Stimulated activated naive B cell treated with anti-CD40 and anti-IgM and Interleukin-4, amounts not matched to agents 10 μg/mL and 1 μg/mL and 100 μg/mL, for 72 hours (primary cell): ENCODE measurements around the gene CUL5.

Source experiments
- ATAC-seq, 2 donors: fragments of 150-1000 bp; cut with Tn5 transposase; replicated peaks; 2 replicates each; pipeline ENCODE4 v1.10.0; 2021; ENCODE audit warnings: moderate library complexity in 1 of 2
- DNase-seq: peaks from one replicate; pipeline ENCODE4 v3.0.0; 2021
- H3K27ac Mint-ChIP-seq: one replicate; pipeline ENCODE4 v1.8.0; 2022; ENCODE audit warnings: mild to moderate bottlenecking, mixed read lengths
- H3K27me3 Mint-ChIP-seq, 2 donors: one replicate each; pipeline ENCODE4 v1.8.0; 2022; ENCODE audit warnings: mixed read lengths in 2 of 2
- H3K36me3 Mint-ChIP-seq, 2 donors: one replicate each; pipeline ENCODE4 v1.8.0; 2022; ENCODE audit warnings: mixed read lengths in 2 of 2, mild to moderate bottlenecking in 1 of 2
- H3K4me1 Mint-ChIP-seq, 2 donors: one replicate each; pipeline ENCODE4 v1.8.0; 2022; ENCODE audit warnings: mixed read lengths in 2 of 2, mild to moderate bottlenecking in 1 of 2
- H3K4me3 Mint-ChIP-seq, 2 donors: one replicate each; pipeline ENCODE4 v1.8.0; 2022; ENCODE audit warnings: mild to moderate bottlenecking in 2 of 2, mixed read lengths in 2 of 2, moderate library complexity in 1 of 2
- H3K9me3 Mint-ChIP-seq, 2 donors: one replicate each; pipeline ENCODE4 v1.8.0; 2022; ENCODE audit warnings: mixed read lengths in 2 of 2, mild to moderate bottlenecking in 1 of 2

CUL5 gene

DNA sequence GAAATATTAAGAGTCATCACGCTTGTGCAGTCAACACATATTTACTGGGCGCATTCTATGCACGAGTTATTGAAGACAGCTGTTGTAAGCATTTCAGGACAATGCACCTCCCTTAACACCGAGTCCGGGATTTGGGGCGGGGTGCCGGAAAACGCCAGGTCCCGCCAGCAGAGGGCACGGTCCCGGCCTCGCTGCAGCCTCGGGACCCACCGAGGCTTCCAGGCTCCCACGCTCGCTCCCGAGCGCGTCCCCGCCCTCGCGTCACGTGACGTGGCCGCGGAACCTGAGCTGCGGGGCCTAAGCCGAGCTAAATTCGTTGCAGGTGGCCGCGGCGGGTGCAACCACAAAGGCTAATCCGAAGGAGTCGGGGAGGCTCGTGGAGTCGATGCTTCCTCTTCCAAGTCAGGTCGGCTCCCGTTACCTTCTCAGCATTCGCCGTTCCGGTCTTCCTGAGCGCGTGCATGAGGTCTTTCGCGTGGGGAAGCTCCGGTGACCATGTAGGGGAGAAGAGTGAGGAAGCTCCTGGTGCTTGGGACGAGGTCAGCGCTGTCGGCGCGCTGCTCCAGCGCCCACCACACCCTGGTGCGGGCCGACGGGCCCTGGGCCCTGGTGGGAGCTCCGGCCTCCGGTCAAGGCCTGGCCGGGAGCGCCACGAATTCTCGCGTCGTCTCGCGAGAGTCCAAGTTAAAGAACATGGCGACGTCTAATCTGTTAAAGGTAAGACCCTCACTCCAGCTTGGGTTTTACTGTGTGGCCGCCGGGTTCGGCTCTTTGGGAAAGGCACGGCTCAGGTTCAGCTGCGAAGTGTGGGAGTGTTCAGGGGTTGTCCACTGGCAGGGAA lies at the start of gene CUL5:
Gene CUL5, plus strand, starts transcription at position 243 of the 841 bp plus-strand sequence. Its CDS starts 451 bp downstream, at position 694.
- no peaks in the 10 kb centered on the region for H3K9me3 Mint-ChIP-seq
- no peaks in the 10 kb centered on the region for H3K27me3 Mint-ChIP-seq
- peaks cover 3 to 6% of the 10 kb centered on the region in 2 donors for H3K36me3 Mint-ChIP-seq
- H3K4me3 Mint-ChIP-seq: peak within 1 kb of the TSS; percentile 98 to 99
- H3K27ac Mint-ChIP-seq: peak within 1 kb of the TSS; percentile 99
- peak; percentile 89 to 93 for ATAC-seq
- peak; percentile 89 for DNase-seq
- peaks cover 2 to 6% of the 10 kb centered on the region in 2 donors for H3K4me1 Mint-ChIP-seq

DNA sequence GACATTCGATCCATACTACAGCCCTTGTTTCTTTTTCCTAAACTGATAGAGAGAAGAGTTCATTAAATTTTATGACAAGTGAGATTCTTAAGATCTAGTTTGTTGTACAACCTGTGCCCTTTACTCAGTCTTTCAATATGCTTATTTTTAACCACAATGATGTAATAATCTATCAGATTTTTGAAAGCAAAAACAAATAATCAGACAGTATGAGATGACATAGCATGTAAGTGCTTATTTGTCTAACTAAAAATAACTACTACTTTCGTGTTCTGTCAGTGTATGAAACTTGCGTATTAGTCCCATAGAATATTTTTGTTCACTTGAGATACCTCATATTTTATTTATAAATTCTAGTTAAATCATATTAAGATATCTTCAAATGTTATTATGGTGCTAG lies 47.2 kb upstream of the CUL5 start:
- H3K36me3 Mint-ChIP-seq: no peaks in the 10 kb centered on the region
- DNase-seq (no peak), ATAC-seq (no peak)
- H3K27ac Mint-ChIP-seq: no peak overlapping the region
- no peaks in the 10 kb centered on the region for H3K27me3 Mint-ChIP-seq
- peaks cover 6% of the 10 kb centered on the region in 2 donors for H3K4me1 Mint-ChIP-seq
- no peaks in the 10 kb centered on the region for H3K9me3 Mint-ChIP-seq
- H3K4me3 Mint-ChIP-seq: no peak overlapping the region

DNA sequence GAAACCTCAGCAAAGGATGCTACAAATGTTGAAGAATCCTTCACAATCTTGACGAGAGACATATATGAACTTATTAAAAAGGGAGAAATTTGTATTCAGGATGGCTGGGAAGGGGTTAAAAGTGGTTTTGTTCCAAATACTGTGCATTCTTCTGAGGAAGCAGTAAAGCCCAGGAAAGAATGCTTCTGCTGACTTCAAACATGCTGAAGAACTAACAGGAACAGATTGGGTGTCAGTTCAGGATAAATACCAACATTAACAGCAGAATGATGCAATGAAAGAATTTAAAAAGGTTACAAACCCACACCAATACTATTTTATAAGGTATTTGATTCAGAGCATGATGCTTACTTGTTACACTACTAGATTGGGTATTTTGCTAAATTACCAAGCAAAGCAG lies 46.5 kb upstream of the CUL5 start:
- Mint-ChIP-seq H3K27ac (no peak overlapping the region), H3K36me3 (no peaks in the 10 kb centered on the region), H3K4me3 (no peak overlapping the region), H3K27me3 (no peaks in the 10 kb centered on the region), H3K4me1 (no peaks in the 10 kb centered on the region), H3K9me3 (no peaks in the 10 kb centered on the region)
- no peak for ATAC-seq
- DNase-seq: no peak

DNA sequence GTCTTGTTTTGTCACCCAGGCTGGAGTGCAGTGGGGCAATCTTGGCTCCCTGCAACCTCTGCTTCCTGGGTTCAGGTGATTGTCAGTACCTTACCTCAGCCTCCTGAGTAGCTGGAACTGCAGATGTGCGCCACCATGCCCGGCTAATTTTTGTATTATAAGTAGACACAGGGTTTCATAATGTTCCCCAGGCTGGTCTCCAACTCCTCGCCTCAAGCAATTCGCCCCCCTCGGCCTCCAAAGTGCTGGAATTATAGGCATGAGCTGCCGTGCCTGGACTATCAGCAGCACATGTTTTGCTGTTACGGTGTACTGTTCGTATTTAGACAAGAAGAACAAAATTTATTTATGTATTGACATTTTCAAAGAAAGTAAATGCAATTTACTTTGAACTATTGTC lies 45.6 kb upstream of the CUL5 start:
- no peaks in the 10 kb centered on the region for H3K27me3 Mint-ChIP-seq

DNA sequence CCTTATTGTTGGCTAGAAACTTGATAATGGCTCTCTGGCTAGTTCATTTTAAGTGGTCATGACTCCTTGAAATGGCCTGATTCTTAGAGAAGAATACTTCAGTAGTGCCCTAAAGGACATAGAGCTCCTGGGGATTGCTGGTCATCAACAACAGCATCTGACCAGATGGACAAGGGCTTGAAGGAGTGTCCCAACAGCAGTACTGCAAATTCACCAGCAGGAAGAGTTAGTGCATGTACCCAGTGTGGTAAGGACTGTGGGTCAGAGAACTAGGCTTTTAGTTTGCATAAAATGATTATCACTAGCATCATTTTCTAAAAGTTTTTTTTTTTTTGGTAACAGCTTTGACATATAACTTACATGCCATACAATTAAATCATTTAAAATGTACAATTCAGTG lies 39.5 kb upstream of the CUL5 start:
- ATAC-seq: no peak
- Mint-ChIP-seq H3K27me3 (no peaks in the 10 kb centered on the region), H3K4me1 (no peaks in the 10 kb centered on the region), H3K36me3 (no peaks in the 10 kb centered on the region), H3K9me3 (no peaks in the 10 kb centered on the region), H3K4me3 (no peak overlapping the region), H3K27ac (no peak overlapping the region)
- no peak for DNase-seq

More for the DNA sequence above, 45.6 kb upstream of the CUL5 start:
- H3K4me3 Mint-ChIP-seq: no peak overlapping the region
- no peaks in the 10 kb centered on the region for H3K4me1 Mint-ChIP-seq
- H3K36me3 Mint-ChIP-seq: no peaks in the 10 kb centered on the region
- H3K27ac Mint-ChIP-seq: no peak overlapping the region
- no peaks in the 10 kb centered on the region for H3K9me3 Mint-ChIP-seq
- DNase-seq (no peak), ATAC-seq (no peak)

DNA sequence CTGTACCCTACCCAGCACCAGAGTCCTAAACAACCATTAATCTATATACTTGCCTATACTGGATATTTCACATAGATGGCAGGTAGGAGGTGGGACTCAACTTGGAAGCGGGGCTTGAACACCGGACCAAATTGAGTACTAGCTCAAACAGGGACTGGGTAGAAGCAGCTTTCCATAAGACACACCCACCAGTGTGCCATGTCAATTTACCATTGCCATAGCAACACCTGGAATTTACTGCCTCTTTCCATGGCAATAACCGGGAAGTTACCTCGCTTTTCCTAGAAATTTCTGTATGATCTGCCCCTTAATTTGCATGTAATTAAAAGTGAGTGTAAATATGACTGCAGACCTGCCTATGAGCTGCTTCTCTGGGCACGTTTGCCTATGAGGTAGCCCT lies 38.6 kb upstream of the CUL5 start:
- peaks cover 0 to 3% of the 10 kb centered on the region in 2 donors for H3K27me3 Mint-ChIP-seq
- no peaks in the 10 kb centered on the region for H3K36me3 Mint-ChIP-seq
- H3K4me3 Mint-ChIP-seq: no peak overlapping the region
- H3K9me3 Mint-ChIP-seq: no peaks in the 10 kb centered on the region
- H3K4me1 Mint-ChIP-seq: no peaks in the 10 kb centered on the region
- no peak overlapping the region for H3K27ac Mint-ChIP-seq
- DNase-seq (no peak), ATAC-seq (no peak)

DNA sequence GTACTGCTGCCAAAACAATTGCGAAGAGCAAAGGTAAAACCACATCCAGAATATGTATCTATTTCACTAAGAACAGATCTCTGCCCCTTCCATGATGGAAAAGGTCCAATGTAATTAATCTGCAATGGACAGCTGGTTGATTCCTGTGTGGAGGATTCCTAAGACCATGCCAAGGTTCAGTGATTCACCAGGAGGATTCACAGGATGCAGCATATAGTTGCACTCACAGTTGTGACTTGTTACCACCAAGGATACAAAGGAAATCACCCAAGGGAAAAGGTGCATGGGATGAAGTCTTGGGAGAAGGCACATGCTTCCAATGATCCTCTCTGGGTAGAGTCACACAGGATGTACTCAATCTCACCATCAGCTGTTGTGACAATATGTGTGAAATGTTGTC lies 35.1 kb upstream of the CUL5 start:
- H3K9me3 Mint-ChIP-seq: no peaks in the 10 kb centered on the region
- H3K4me3 Mint-ChIP-seq: no peak overlapping the region
- peaks cover 0 to 13% of the 10 kb centered on the region in 2 donors for H3K27me3 Mint-ChIP-seq
- H3K27ac Mint-ChIP-seq: no peak overlapping the region
- H3K36me3 Mint-ChIP-seq: no peaks in the 10 kb centered on the region
- DNase-seq (no peak), ATAC-seq (no peak)
- no peaks in the 10 kb centered on the region for H3K4me1 Mint-ChIP-seq

DNA sequence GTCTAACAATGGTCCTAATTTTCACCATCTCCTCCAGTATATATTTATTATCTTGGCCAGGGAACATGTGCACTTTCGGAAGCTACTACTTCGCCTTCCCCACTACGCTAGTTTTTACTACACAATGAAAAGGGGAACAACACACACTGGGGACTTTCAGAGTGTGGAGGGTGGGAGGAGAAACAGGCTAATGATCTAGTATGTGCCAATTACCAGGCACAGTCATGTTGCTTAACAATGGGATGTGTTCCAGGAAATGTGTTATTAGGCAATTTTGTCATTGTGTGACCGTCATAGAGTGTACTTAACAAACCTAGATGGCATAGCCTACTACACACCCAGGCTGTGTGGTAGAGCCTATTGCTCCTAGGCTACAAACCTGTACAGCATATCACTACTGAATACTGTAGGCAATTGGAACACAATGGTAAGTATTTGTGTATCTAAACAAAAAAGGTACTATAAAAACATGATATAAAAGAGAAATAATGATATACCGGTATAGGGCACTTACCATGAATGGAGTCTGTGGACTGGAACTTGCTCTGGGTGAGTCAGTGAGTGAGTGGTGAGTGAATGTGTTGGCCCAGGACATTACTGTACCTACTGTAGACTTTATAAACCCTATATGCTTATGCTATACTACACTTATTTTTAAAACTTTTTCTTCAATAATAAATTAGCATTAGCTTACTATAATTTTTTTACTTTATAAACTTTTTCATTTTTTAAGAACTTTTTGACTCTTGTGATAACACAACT lies 20.1 kb upstream of the CUL5 start:
- no peaks in the 10 kb centered on the region for H3K4me1 Mint-ChIP-seq
- ATAC-seq: no peak
- no peaks in the 10 kb centered on the region for H3K36me3 Mint-ChIP-seq
- H3K9me3 Mint-ChIP-seq: peaks cover 0 to 1% of the 10 kb centered on the region in 2 donors
- DNase-seq: no peak
- H3K4me3 Mint-ChIP-seq: no peak overlapping the region
- no peak overlapping the region for H3K27ac Mint-ChIP-seq
- H3K27me3 Mint-ChIP-seq: peaks cover 0 to 15% of the 10 kb centered on the region in 2 donors

DNA sequence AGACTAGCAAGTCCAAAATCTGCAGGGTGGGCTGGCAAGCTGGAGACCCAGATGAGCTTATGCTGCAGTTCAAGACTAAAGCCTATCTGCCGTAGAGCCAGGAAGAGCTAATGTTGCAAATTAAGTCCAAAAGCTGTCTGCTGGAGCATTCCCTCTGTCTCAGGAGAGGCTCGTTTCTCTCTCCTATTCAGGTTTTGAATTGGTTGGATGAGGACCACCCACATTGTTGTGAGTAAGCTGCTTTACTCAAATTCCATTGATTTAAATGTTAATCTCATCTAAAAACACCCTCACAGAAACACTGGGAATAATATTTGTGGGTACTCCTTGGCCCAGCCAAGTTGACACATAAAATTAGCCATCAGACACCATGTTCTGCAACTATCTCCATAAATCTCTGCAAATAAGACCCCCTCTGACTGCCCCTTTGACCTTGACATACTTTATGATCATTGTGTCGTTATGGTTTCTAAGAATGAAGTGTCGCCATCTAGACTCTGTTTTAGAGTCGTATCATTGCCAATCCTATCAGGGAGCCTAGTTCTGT lies 16.8 kb upstream of the CUL5 start:
- H3K27me3 Mint-ChIP-seq: peaks cover 17 to 40% of the 10 kb centered on the region in 2 donors
- H3K4me3 Mint-ChIP-seq: no peak overlapping the region
- no peak for ATAC-seq
- H3K9me3 Mint-ChIP-seq: no peaks in the 10 kb centered on the region
- no peak for DNase-seq
- no peaks in the 10 kb centered on the region for H3K4me1 Mint-ChIP-seq
- H3K27ac Mint-ChIP-seq: no peak overlapping the region
- no peaks in the 10 kb centered on the region for H3K36me3 Mint-ChIP-seq

DNA sequence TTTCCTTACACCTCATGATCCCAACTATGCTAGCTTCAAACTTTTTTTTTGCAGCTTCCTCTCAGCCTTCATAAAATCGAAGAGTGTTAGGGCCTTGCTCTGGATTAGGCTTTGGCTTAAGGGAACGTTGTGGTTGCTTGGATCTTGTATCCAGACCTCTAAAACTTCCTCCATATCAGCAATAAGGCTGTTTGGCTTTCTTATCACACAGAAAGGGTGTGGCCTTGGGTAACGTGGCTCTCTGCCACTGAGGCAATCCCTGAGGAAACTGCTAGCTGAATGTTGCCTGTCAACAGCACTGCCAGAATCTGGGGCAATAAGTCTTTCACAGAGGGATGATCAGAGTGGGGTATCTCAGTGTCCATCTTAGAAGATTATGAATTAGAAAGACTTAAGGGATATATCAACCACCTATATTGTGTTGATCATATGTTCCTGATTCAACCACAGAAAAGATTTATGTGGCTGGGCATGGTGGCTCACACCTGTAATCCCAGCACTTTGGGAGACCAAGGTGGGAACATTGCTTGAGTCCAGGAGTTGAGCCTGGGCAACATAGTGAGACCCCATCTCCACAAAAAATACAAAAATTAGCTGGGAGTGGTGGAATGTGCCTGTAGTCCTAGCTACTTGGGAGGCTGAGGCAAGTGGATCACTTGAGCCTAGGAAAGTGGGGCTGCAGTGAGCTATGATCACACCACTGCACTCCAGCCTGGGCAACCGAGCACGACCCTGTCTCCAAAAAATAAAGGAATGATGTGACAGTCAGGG lies 12.5 kb upstream of the CUL5 start:
- ATAC-seq (no peak), DNase-seq (no peak)
- Mint-ChIP-seq H3K9me3 (no peaks in the 10 kb centered on the region), H3K4me1 (peaks cover 0 to 5% of the 10 kb centered on the region in 2 donors), H3K4me3 (no peak overlapping the region), H3K27me3 (peaks cover 24 to 47% of the 10 kb centered on the region in 2 donors), H3K27ac (no peak overlapping the region), H3K36me3 (no peaks in the 10 kb centered on the region)

DNA sequence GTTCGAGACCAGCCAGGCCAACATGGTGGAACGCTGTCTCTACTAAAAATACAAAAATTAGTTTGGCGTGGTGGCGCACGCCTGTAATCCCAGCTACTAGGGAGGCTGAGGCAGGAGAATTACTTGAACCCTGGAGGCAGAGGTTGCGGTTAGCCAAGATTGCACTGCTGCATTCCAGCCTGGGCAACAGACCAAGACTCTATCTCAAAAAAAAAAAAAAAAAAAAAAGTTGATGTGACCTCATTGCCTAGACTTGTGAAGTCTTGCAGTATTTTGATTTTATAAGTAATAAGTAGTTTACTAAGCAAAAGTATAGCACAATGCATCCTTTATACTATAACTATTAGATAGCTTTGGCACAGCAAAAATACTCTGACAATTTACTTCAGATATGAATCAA lies 9.9 kb upstream of the CUL5 start:
- Mint-ChIP-seq H3K27me3 (peaks cover 29 to 30% of the 10 kb centered on the region in 2 donors), H3K4me3 (no peak overlapping the region), H3K36me3 (no peaks in the 10 kb centered on the region), H3K27ac (no peak overlapping the region), H3K4me1 (peaks cover 0 to 5% of the 10 kb centered on the region in 2 donors), H3K9me3 (no peaks in the 10 kb centered on the region)
- no peak for DNase-seq
- ATAC-seq: no peak

DNA sequence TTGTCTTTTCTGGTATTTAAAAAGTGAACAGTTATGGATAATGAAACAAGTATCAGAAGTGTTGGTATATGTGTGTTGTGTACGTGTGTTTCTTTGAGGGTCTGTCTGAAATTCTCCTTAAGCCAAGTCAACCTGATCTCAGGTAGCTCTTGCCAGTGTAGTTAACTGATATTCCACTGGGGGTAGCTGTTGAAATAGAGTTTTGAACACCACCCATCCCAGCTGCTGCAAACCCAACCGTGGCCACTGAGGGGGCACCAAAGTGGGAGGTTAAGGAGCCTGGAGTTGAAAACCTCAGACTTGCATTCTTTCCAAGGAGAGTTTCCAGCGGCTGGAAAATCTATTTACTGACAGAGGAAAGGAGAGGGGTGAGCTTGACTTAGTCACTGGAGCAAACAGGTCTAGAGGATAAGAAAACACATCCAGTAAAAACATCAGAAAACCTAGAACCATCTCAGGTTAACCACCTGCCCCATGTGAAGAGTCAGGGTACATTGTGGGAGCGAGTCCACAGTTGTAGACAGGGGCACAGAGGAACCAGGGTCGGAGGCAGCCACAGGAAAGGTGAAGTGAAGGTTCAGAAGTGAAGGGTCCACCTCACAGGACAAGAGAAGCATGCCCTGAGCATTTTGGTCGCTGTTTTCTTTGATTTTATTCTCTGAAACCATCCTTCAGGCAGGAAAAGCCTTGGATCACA lies 8.8 kb upstream of the CUL5 start:
- Mint-ChIP-seq H3K27me3 (peaks cover 24 to 27% of the 10 kb centered on the region in 2 donors), H3K9me3 (no peaks in the 10 kb centered on the region), H3K4me3 (no peak overlapping the region), H3K36me3 (no peaks in the 10 kb centered on the region), H3K27ac (no peak overlapping the region), H3K4me1 (peaks cover 0 to 5% of the 10 kb centered on the region in 2 donors)
- DNase-seq (no peak), ATAC-seq (peak; percentile 77 to 83)

DNA sequence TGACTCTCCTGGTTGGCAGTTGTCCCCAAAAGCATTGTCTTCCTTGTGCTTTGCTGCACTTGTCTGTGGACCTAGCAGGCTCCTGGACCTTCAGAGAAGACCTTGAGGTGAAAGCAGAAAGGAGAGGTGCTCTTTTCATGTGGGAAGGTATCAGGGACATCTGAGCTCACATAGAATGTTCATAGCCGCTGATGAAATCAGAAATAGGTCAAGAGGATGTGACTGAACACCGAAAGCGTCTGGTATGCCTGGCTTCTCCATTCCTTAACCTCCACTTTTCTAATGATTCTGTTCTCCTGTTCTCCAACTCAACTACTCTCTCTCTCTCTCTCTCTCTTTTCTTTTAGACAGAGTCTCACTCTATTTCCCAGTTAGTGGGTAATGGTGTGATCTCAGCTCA lies 6.2 kb upstream of the CUL5 start:
- Mint-ChIP-seq H3K9me3 (no peaks in the 10 kb centered on the region), H3K36me3 (no peaks in the 10 kb centered on the region), H3K4me1 (peaks cover 0 to 5% of the 10 kb centered on the region in 2 donors), H3K27me3 (peaks cover 6 to 10% of the 10 kb centered on the region in 2 donors), H3K27ac (no peak overlapping the region), H3K4me3 (no peak overlapping the region)
- no peak for ATAC-seq
- DNase-seq: no peak
